Mesodermal cell (in vitro differentiated cells): ENCODE measurements around the gene GAGE10. TPM values are rescaled to one million over a fixed set of nuclear protein-coding genes. Genes with fewer than 3 reads are reported as not detected.

ENCODE experiments used
- H3K27ac ChIP-seq: 2 replicates; pipeline ENCODE4 v1.7.0; 2013; ENCODE audit warnings: mild to moderate bottlenecking, low read depth, low read length, moderate library complexity; ENCODE audit not compliant: severe bottlenecking
- H3K36me3 ChIP-seq: 2 replicates; pipeline ENCODE4 v1.7.1; 2013; ENCODE audit warnings: mild to moderate bottlenecking, low read length, moderate library complexity; ENCODE audit not compliant: control insufficient read depth, insufficient read depth
- H3K4me1 ChIP-seq: one replicate; pipeline ENCODE4 v1.7.1; 2013; ENCODE audit warnings: mild to moderate bottlenecking, low read length; ENCODE audit not compliant: insufficient read depth, control insufficient read depth, poor library complexity, severe bottlenecking
- H3K4me3 ChIP-seq: 2 replicates; pipeline ENCODE4 v1.7.0; 2013; ENCODE audit warnings: low read length, control low read depth, mild to moderate bottlenecking; ENCODE audit not compliant: insufficient read depth, poor library complexity, severe bottlenecking; ENCODE audit errors: extremely low read depth
- H3K9me3 ChIP-seq: 2 replicates; pipeline ENCODE4 v1.7.1; 2013; ENCODE audit warnings: mild to moderate bottlenecking, low read length, moderate library complexity; ENCODE audit not compliant: control insufficient read depth
- WGBS, 2 experiments: methylation state at CpG; one replicate each; pipeline ENCODE4 v1.1.5; 2013; ENCODE audit warnings: missing lambda C conversion rate in 2 of 2; ENCODE audit not compliant: insufficient coverage in 2 of 2; 5-methylcytosine and 5-hydroxymethylcytosine counted together
- polyA plus RNA-seq, 2 experiments: library from polyadenylated mRNA; stranded (reverse); fragments of 50-300 nt; gene quantifications; one replicate each; pipeline ENCODE4 v1.2.3, GENCODE V29; 2013

The GAGE10 gene, protein sequence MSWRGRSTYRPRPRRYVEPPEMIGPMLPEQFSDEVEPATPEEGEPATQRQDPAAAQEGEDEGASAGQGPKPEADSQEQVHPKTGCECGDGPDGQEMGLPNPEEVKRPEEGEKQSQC
- polyA plus RNA-seq (2013, experiment 1 of 2): not detected
- polyA plus RNA-seq (2013, experiment 2 of 2): not detected

- Histone ChIP-seq H3K4me1 (no peaks in the 10 kb centered on the region), H3K4me3 (no peak within 1 kb of the TSS), H3K9me3 (no peaks in the 10 kb centered on the region), H3K27ac (no peak within 1 kb of the TSS), H3K36me3 (no peaks in the 10 kb centered on the region)
- 88% methylated on average over 3 of the region's 15 CpGs; no CpG with 5 or more reads in 1 of the 2 experiments for WGBS, 2 experiments
Observed at GRCh38 chrX:49303346-49303745, at the start of gene GAGE10. TSS of gene GAGE10 (plus strand) at chrX:49303646. CDS start at chrX:49304860, 1,214 bp downstream.

DNA sequence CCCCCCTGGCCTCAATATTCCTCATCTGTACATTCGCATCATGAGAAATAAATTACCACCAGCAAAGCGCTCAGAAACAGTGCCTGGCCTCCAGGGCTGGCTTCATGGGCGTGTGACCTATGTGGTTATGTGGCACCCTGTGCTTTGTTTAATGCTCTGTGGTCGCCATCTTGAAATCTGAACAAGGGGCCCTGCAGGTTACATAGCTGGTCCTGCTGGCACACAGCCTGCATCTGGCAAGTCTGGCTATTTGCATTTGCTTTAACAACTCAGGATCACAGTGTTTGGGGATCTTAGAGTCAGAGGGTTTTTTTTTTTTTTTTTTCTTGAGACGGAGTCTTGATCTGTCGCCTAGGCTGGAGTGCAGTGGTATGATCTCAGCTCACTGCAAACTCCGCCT is 48.8 kb upstream of the GAGE10 start:
- Histone ChIP-seq H3K4me1 (no peaks in the 10 kb centered on the region), H3K4me3 (no peak overlapping the region), H3K36me3 (peaks cover 3% of the 10 kb centered on the region), H3K27ac (no peak overlapping the region), H3K9me3 (no peaks in the 10 kb centered on the region)
- WGBS, 2 experiments: 79 to 100% methylated on average over 2 of the region's 7 CpGs

DNA sequence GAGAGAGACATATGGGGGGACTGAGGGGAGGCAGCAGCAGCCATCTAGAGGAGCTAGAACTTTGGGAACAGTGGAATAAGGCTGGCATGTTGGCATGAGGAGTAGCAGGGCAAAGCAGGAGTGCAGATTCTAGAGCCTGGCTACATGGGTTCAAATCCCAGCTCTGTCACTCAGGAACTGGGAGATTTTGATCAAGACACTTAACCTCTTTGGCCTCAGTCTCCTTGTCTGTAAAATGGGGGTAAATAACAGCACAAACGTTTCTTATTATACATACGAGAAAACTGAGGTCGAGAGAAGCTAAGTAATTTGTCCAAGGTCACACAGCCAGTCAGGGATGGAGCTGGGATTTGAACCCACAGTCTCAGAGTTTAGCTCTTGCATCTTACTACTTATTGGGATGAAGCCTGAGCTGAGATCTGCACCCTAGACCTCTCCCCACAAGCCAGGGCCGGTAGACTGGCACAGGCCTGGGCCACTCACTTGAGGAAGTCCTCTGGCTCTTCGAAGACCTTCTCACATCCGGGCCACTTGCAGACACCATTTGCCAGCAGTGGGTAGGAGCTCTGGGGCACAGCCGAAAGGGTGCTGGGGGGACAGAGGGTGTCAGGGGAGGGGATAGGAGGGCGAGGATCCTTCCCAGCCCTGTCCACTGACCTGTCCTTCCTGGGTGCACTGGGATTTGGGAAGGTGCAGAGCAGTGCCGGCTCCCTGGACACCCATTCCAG is 47.0 kb upstream of the GAGE10 start:
- Histone ChIP-seq H3K36me3 (no peaks in the 10 kb centered on the region), H3K4me1 (no peaks in the 10 kb centered on the region), H3K9me3 (no peaks in the 10 kb centered on the region), H3K4me3 (no peak overlapping the region), H3K27ac (no peak overlapping the region)
- 90 to 100% methylated on average over 1 to 3 of the region's 9 CpGs for WGBS, 2 experiments

GRCh38 chrX:49257074-49257790 is 46.2 kb upstream of the GAGE10 start:
- H3K27ac ChIP-seq: no peak overlapping the region
- 90% methylated on average over 2 of the region's 14 CpGs; no CpG with 5 or more reads in 1 of the 2 experiments for WGBS, 2 experiments
- no peaks in the 10 kb centered on the region for H3K36me3 ChIP-seq
- no peaks in the 10 kb centered on the region for H3K4me1 ChIP-seq
- no peaks in the 10 kb centered on the region for H3K9me3 ChIP-seq
- H3K4me3 ChIP-seq: no peak overlapping the region

DNA sequence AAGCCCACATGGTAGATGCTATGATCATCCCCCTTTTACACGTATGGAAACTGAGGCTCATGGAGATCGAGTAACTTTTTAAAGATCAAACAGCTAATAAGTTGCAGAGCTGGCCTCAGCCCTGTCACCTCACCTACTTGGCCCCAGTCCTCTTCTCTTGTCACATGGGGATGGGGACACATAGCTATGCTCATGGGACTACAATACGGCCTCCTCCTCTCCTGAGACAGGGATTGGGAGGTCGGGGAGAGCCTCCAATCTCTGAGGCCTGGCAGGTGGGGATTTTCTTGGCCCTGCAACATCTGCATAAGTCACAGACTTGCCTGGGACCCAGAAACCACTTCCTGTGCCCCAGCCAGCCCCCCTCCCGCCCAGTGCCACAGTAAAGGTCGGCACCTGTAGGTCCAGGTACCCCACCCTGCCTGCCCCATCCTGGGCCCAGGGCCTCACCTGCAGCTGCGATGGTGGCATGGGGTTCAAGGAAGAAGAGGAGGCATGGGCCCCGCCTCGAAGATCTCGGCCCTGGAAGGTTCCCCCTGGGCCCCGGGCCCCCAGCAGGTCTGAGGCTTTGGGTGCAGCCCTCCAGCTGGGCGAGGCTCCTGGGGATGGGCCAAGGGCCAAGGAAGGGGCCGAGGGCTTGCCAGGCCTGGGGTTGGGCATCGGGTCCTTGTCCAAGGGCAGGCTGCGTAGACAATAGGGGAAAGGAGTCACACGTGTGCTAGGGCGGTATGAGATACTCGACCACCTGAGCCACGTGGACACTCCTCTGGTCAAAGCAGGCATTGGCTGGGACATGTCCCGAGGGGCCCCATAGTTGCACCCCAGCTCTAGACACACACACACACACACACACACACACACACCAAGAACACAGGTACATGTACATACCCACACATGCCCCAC is 45.3 kb upstream of the GAGE10 start:
- Histone ChIP-seq H3K27ac (no peak overlapping the region), H3K4me3 (no peak overlapping the region), H3K9me3 (no peaks in the 10 kb centered on the region), H3K4me1 (no peaks in the 10 kb centered on the region), H3K36me3 (no peaks in the 10 kb centered on the region)
- 80 to 86% methylated on average over 2 to 5 of the region's 20 CpGs for WGBS, 2 experiments

GRCh38 chrX:49258749-49259124 is 44.7 kb upstream of the GAGE10 start:
- no peaks in the 10 kb centered on the region for H3K9me3 ChIP-seq
- no peak overlapping the region for H3K27ac ChIP-seq
- no peaks in the 10 kb centered on the region for H3K4me1 ChIP-seq
- no peak overlapping the region for H3K4me3 ChIP-seq
- no peaks in the 10 kb centered on the region for H3K36me3 ChIP-seq
- 100% methylated on average over 1 of the region's 5 CpGs; no CpG with 5 or more reads in 1 of the 2 experiments for WGBS, 2 experiments

GRCh38 chrX:49260221-49260985 is 43.0 kb upstream of the GAGE10 start:
- WGBS, 2 experiments: 95 to 100% methylated on average over 1 to 4 of the region's 17 CpGs
- no peaks in the 10 kb centered on the region for H3K9me3 ChIP-seq
- H3K36me3 ChIP-seq: no peaks in the 10 kb centered on the region
- H3K4me1 ChIP-seq: no peaks in the 10 kb centered on the region
- no peak overlapping the region for H3K27ac ChIP-seq
- H3K4me3 ChIP-seq: no peak overlapping the region

DNA sequence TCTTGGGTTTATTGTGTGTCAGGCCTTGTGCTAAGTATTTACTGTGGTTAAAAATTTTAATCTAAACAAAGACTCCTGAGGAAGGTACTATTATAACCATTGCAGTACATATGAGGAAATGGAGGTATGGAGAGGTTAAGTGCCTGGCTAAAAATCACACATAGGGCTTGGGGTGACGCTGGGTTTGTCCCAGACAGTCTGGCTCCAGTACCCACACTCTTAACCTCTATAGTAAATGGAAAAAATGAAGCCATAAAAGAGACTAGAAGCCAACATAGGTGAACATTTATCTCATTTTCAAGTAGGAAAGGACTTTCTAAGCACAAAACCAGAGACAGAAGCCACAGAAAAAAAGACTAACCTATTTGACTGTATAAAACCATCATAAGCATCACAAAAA is 40.8 kb upstream of the GAGE10 start:
- H3K4me1 ChIP-seq: no peaks in the 10 kb centered on the region
- no peak overlapping the region for H3K4me3 ChIP-seq
- WGBS, 2 experiments: no CpG with 5 or more reads among the region's 1 CpG
- H3K9me3 ChIP-seq: no peaks in the 10 kb centered on the region
- H3K27ac ChIP-seq: no peak overlapping the region
- no peaks in the 10 kb centered on the region for H3K36me3 ChIP-seq

GRCh38 chrX:49263631-49264030 is 39.8 kb upstream of the GAGE10 start:
- Histone ChIP-seq H3K36me3 (no peaks in the 10 kb centered on the region), H3K9me3 (no peaks in the 10 kb centered on the region), H3K4me1 (no peaks in the 10 kb centered on the region), H3K4me3 (no peak overlapping the region), H3K27ac (no peak overlapping the region)
- WGBS, 2 experiments: 93 to 98% methylated on average over 5 to 7 of the region's 10 CpGs

DNA sequence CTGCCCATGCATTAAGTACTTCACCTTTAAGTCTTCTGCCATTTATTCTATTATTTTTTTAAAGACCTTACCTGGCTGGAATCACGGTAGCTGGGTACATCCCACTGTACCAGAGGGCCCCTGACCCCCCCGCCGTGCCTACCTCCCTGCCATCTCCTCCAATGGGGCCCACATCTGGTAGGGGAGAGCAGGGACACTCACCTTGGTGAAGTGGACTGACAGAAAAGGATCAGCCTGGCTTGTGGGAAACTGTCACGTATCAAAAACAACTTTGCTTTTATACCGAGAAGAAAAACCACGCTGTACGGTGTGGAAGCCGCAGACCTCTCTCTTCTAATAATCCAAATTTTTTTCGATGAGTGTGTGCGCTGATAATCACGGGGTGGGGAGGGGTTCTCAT is 39.0 kb upstream of the GAGE10 start, which contains the start of gene FOXP3:
Gene FOXP3 (minus strand): TSS at position 251 of the 400 bp plus-strand sequence. CDS start 6,205 bp downstream, outside the sequence.
- WGBS, 2 experiments: 100% methylated on average over 5 of the region's 11 CpGs; no CpG with 5 or more reads in 1 of the 2 experiments
- Histone ChIP-seq H3K9me3 (no peaks in the 10 kb centered on the region), H3K4me1 (no peaks in the 10 kb centered on the region), H3K36me3 (no peaks in the 10 kb centered on the region), H3K27ac (no peak within 1 kb of the TSS), H3K4me3 (no peak within 1 kb of the TSS)
